GM18868 (cell line): ENCODE data around the gene ADAMTSL3.

ENCODE experiments used
- ATAC-seq: cut with Tn5 transposase; IDR thresholded peaks from one replicate; pipeline ENCODE4 v1.9.1; 2021; ENCODE audit warnings: mild to moderate bottlenecking, moderate library complexity; ENCODE audit not compliant: unreplicated experiment

The ADAMTSL3 gene

GRCh38 chr15:83913034-83913632, 259.2 kb downstream of the ADAMTSL3 start:
- ATAC-seq = no peak

- ATAC-seq = no peak
These were observed 261.0 kb downstream of the ADAMTSL3 start for GRCh38 chr15:83914906-83915305.

- no peak for ATAC-seq
These were observed 263.5 kb downstream of the ADAMTSL3 start for GRCh38 chr15:83917432-83917831.

DNA sequence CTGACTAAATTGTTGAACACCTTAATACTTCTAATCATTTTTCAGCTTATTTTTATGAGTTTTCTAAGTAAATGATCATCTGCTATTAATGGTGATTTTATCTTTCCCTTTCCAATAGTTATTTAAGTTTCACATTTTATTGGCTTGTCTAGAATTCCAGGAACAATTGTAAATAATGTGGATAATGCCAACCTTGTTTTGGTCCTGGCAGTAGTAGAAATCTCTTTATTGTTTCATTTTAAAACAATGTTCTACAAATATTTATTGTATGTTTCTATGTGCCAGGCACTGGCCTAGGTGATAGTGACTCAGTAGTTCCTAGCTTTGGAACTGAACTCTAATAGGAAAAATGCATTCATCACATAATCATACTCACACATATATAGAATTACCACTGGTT, 264.1 kb downstream of the ADAMTSL3 start:
- ATAC-seq = no peak

DNA sequence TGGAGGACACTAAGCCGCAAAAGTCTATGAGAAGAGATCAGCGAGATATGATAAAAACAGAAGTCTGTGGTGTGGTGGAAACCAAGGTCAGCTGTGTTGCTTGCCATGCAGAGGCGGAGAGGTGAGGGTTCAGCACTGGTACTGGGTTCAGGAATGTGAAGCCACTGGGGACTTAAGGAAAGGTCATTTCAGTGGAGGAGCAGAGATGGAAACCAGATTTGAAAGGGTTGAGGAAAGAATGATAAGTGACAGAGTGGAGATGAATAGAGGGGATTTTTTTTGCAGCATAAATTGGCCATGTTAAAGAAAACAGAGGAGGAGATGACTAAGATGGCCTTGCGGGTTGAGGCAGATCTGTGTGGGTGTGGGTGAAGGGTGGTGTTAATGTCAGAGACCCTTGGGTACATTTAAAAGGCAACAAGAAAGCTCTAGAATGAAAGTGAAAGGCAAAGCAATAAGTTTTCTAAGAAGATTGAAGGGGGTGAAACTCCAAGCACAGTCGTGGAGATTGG, 265.5 kb downstream of the ADAMTSL3 start:
- ATAC-seq = peak; percentile 86

DNA sequence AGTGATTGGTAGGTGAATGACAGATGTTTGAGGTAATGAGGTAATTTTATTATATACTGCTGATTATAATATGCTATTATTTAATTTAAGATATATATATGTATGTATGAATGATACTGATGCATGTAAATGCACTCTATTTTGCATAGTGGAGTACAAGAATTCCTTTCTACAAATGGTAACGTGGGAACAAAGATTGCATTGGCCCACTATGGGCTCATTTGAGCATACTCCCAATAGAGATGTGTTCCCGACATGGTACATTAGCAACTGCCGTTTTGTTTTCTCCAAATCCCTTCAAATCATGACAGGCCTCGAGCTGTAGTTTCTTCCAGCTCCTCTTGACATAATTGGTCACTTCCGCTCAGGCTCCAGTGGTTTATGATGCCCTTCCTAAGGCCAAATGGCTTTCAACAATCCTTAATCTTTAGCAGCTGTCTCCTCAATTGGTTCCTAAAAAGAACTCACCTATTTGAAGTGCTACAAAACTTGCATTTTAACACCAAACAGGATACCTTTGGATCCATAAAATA, 266.1 kb downstream of the ADAMTSL3 start:
- no peak for ATAC-seq

- no peak for ATAC-seq
These were observed 268.8 kb downstream of the ADAMTSL3 start for GRCh38 chr15:83922649-83923294.

GRCh38 chr15:83926116-83926515, 272.2 kb downstream of the ADAMTSL3 start:
- no peak for ATAC-seq

- ATAC-seq = peak; percentile 54
These were observed 273.9 kb downstream of the ADAMTSL3 start for GRCh38 chr15:83927704-83928391.

GRCh38 chr15:83928392-83928734, 274.4 kb downstream of the ADAMTSL3 start:
- peak; percentile 80 for ATAC-seq

DNA sequence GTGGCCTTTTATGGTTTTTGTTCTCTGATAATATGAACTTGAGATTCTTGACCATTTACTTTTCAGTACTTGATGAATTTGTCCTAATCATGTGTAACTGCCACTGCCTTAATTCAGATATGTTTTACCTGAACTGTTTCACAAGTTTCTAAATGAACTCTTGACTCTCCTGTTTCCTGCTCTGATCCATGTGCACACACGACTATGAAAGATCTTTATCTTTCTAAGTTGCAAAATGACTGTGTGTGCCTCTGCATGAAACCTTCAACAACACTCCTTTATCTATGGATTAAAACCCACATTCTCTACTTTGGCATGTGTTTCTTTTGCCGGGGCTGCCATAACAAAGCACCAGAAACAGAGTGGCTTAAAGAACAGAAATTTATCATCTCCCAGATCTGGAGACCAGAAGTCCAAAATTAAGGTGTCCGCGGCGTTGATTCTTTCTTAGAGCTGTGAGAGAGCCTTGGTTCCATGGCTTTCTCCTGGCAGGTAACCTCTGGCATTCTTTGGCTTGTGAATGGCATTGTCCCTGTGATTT, 275.0 kb downstream of the ADAMTSL3 start:
- peak; percentile 45 for ATAC-seq

DNA sequence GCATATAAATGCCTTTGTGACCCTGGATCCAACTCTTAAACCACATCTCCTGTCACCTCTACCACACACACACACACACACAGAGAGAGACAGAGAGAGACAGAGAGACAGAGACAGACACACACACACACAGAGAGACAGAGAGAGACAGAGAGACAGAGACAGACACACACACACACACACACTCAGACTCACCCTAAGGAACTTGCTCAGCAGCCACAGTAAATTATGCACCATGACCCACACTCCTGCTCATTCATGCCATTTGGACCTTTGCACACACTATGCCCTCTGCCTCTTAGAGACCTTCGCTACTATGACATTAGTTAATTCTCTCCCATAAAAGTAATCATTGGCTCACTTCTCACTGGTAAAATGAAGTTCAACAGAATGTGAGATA, 275.7 kb downstream of the ADAMTSL3 start:
- no peak for ATAC-seq

- no peak for ATAC-seq
These were observed 276.7 kb downstream of the ADAMTSL3 start for GRCh38 chr15:83930392-83931212.

- ATAC-seq = no peak
These were observed 281.9 kb downstream of the ADAMTSL3 start for GRCh38 chr15:83935774-83936173.

DNA sequence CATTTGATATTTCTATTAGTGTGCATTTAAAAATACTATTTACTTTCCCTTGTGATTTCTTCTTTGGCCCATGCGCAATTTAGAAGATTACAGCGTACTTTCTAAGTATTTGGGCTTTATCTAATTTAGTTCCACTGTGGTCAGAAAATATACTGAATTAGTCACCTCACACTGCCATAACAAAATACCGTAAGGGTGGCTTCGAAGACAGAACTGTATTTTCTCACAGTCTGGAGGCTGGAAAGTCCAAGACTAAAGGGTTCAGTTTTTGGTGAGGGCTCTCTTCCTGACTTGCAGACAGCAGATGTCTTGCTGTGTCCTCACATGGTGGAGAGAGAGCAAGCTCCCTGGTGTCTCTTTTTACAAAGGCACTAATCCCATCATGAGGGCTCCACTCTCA, 286.2 kb downstream of the ADAMTSL3 start:
- no peak for ATAC-seq

GRCh38 chr15:83943043-83943442, 289.1 kb downstream of the ADAMTSL3 start:
- ATAC-seq = no peak

DNA sequence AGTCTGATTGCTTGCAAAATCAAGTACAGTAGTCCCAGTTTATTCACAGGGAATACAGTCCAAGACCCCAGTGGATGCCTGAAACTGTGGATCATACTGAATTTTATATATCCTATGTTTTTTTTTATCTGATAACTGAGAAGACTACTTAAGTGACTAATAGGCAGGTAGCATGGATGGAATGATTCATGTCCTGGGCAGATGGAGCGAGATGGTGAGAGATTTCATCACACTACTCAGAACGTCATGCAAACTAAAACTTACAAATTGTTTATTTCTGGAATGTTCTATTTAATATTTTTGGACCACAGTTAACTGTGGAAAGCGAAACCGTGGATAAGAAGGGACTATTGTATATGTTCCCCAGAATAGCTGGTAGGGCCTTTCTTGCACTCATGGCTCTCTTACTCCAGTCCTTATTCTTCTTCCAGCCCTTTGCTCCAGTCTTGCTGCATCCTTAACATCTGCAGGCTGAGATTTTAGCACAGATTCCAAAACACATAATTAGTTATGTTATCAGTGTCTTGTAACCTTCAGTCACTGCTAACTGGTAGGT, 290.0 kb downstream of the ADAMTSL3 start:
- ATAC-seq = no peak

- ATAC-seq = no peak
These were observed 293.2 kb downstream of the ADAMTSL3 start for GRCh38 chr15:83947156-83947555.

DNA sequence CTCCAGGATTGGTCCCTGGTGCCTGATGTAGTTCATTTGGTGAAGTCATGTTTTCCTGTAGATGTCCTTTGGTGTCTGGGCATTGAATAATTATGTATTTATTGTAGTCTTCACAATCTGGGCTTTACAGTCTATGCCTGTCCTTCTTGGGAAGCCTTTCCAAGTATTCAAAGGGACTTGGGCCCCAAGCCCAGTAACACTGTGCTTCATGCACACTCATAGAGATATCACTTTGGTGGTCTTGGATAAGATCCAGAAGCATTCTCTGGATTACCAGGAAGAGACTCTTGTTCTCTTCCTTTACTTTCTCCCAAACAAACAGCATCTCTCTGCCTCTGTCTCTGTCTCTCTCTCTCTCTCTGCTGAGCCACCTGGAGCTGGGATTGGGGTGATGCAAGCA, 300.6 kb downstream of the ADAMTSL3 start:
- no peak for ATAC-seq

DNA sequence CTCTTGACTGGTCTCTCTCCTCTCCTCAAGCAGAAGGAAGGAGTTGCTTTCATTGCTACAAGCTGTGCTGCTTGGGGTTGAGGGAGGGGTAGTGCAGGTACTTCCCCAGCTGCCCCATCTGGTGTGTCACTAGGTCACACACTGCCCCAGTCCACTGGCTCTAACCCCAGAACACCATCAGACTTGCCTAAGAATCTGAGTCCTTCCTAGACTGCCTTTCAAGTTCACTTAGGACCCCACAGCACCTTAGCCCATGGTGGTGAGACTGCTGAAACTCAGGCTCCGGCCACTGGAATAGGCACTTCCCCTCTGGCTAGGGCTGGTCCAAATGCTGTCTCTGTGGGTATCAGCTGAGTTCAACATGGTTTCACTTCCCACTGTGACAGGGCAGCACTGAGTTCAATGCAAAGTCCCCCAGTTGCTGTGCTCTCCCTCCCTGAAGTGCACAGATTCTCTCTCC, 301.9 kb downstream of the ADAMTSL3 start:
- peak; percentile 98 for ATAC-seq
